Trophoblast cell (in vitro differentiated cells and primary cell): Measurements from ENCODE around the gene LGALS9.

Experiments used
- DNase-seq, 2 donors: peaks; one replicate each; pipeline ENCODE4 v3.0.0-alpha.2; 2016
- H2AFZ ChIP-seq: 2 replicates; pipeline ENCODE4 v1.6.1; 2013; ENCODE audit warnings: low read length, moderate library complexity, mild to moderate bottlenecking; ENCODE audit not compliant: insufficient read depth, poor library complexity
- H2AK5ac ChIP-seq: 2 replicates; pipeline ENCODE4 v1.6.1; 2013; ENCODE audit warnings: mild to moderate bottlenecking, low read length
- H2BK120ac ChIP-seq: 2 replicates; pipeline ENCODE4 v1.6.1; 2013; ENCODE audit warnings: low read length, mild to moderate bottlenecking, moderate library complexity; ENCODE audit not compliant: insufficient read depth, poor library complexity
- H2BK12ac ChIP-seq: 2 replicates; pipeline ENCODE4 v1.6.1; 2013; ENCODE audit warnings: mild to moderate bottlenecking, low read length, moderate library complexity
- H2BK5ac ChIP-seq: 2 replicates; pipeline ENCODE4 v1.6.1; 2013; ENCODE audit warnings: low read length, low read depth, moderate library complexity, mild to moderate bottlenecking; ENCODE audit not compliant: poor library complexity
- H3K14ac ChIP-seq: 2 replicates; pipeline ENCODE4 v1.6.1; 2013; ENCODE audit warnings: mild to moderate bottlenecking, low read length
- H3K18ac ChIP-seq: 2 replicates; pipeline ENCODE4 v1.6.1; 2013; ENCODE audit warnings: mild to moderate bottlenecking, low read length
- H3K23ac ChIP-seq: 2 replicates; pipeline ENCODE4 v1.6.1; 2013; ENCODE audit warnings: low read length
- H3K27ac ChIP-seq: 2 replicates; pipeline ENCODE4 v1.5.1; 2013; ENCODE audit warnings: low read depth, mild to moderate bottlenecking, inconsistent platforms, low read length, moderate library complexity
- H3K27me3 ChIP-seq: 2 replicates; pipeline ENCODE4 v1.6.1; 2013; ENCODE audit warnings: inconsistent platforms, mild to moderate bottlenecking, low read length, moderate library complexity; ENCODE audit not compliant: insufficient read depth
- H3K36me3 ChIP-seq, 2 experiments: 1 replicate in 1 of 2; 2 replicates in 1 of 2; pipeline ENCODE4 v1.6.1; 2013; ENCODE audit warnings: low read length in 2 of 2, mild to moderate bottlenecking in 2 of 2, moderate library complexity in 1 of 2; ENCODE audit not compliant: insufficient read depth in 2 of 2, control insufficient read depth in 1 of 2
- H3K4ac ChIP-seq: 2 replicates; pipeline ENCODE4 v1.6.1; 2013; ENCODE audit warnings: low read depth, mild to moderate bottlenecking, low read length, moderate library complexity
- H3K4me1 ChIP-seq, 2 experiments: 1 replicate in 1 of 2; 2 replicates in 1 of 2; pipeline ENCODE4 v1.6.1; 2013; ENCODE audit warnings: low read length in 2 of 2, mild to moderate bottlenecking in 2 of 2, moderate library complexity in 1 of 2; ENCODE audit not compliant: insufficient read depth in 2 of 2, control insufficient read depth in 1 of 2
- H3K4me2 ChIP-seq: 2 replicates; pipeline ENCODE4 v1.6.1; 2013; ENCODE audit warnings: inconsistent platforms, mild to moderate bottlenecking, low read length, moderate library complexity
- H3K4me3 ChIP-seq: 2 replicates; pipeline ENCODE4 v1.5.1; 2013; ENCODE audit warnings: mild to moderate bottlenecking, low read depth, low read length, inconsistent platforms
- H3K79me1 ChIP-seq: one replicate; pipeline ENCODE4 v1.6.1; 2013; ENCODE audit warnings: low read length
- H3K79me2 ChIP-seq: 2 replicates; pipeline ENCODE4 v1.6.1; 2013; ENCODE audit warnings: low read length, mild to moderate bottlenecking; ENCODE audit not compliant: control insufficient read depth, insufficient read depth, poor library complexity
- H3K9ac ChIP-seq: 2 replicates; pipeline ENCODE4 v1.6.1; 2013; ENCODE audit warnings: mild to moderate bottlenecking, low read length
- H3K9me3 ChIP-seq: 2 replicates; pipeline ENCODE4 v1.6.1; 2013; ENCODE audit warnings: low read depth, mild to moderate bottlenecking, control low read depth, inconsistent platforms, low read length; ENCODE audit not compliant: insufficient read depth
- H4K12ac ChIP-seq: 2 replicates; pipeline ENCODE4 v1.6.1; 2013; ENCODE audit warnings: low read depth, mild to moderate bottlenecking, low read length, moderate library complexity
- H4K8ac ChIP-seq: 2 replicates; pipeline ENCODE4 v1.6.1; 2013; ENCODE audit warnings: low read depth, mild to moderate bottlenecking, low read length, moderate library complexity
- H4K91ac ChIP-seq: one replicate; pipeline ENCODE4 v1.6.1; 2013; ENCODE audit warnings: low read depth, mild to moderate bottlenecking, low read length, moderate library complexity
- WGBS: extraction: QIAGEN DNeasy Blood & Tissue Kit; methylation state at CpG from one replicate; pipeline ENCODE4 v1.1.7; 2013; ENCODE audit warnings: missing lambda C conversion rate; ENCODE audit not compliant: insufficient read length, insufficient coverage; ENCODE audit errors: extremely low coverage; 5-methylcytosine and 5-hydroxymethylcytosine counted together

LGALS9 gene

GRCh38 chr17:27596566-27597187 lies 34.3 kb upstream of the LGALS9 start:
- WGBS, result no CpG with 5 or more reads among the region's 9 CpGs
- Histone ChIP-seq H3K79me2 (no peaks in the 10 kb centered on the region), H3K4ac (no peak overlapping the region), H2BK5ac (no peak overlapping the region), H3K4me3 (no peak overlapping the region), H3K27me3 (no peaks in the 10 kb centered on the region), H2BK120ac (no peak overlapping the region), H3K14ac (no peak overlapping the region), H3K79me1 (no peaks in the 10 kb centered on the region), H3K23ac (no peak overlapping the region), H3K36me3 (peaks cover 39% of the 10 kb centered on the region in 2 experiments), H3K9ac (no peak overlapping the region), H3K27ac (no peak overlapping the region), H3K4me1 (no peaks in the 10 kb centered on the region), H3K9me3 (no peaks in the 10 kb centered on the region), H2BK12ac (no peak overlapping the region), H3K4me2 (no peak overlapping the region), H4K91ac (no peak overlapping the region), H3K18ac (no peak overlapping the region), H2AFZ (no peak overlapping the region), H4K12ac (no peak overlapping the region), H2AK5ac (no peak overlapping the region), H4K8ac (no peak overlapping the region)
- DNase-seq, result no peak

GRCh38 chr17:27597188-27597580 lies 33.8 kb upstream of the LGALS9 start:
- no peaks in the 10 kb centered on the region for H3K4me1 ChIP-seq
- H4K8ac ChIP-seq, result no peak overlapping the region
- H2BK12ac ChIP-seq, result no peak overlapping the region
- no peak overlapping the region for H3K4me2 ChIP-seq
- no peaks in the 10 kb centered on the region for H3K79me2 ChIP-seq
- no peak overlapping the region for H2AK5ac ChIP-seq
- no peak overlapping the region for H2BK5ac ChIP-seq
- no peak overlapping the region for H2BK120ac ChIP-seq
- no peak for DNase-seq
- no peaks in the 10 kb centered on the region for H3K79me1 ChIP-seq
- H3K9me3 ChIP-seq, result no peaks in the 10 kb centered on the region
- H3K9ac ChIP-seq, result no peak overlapping the region
- no peak overlapping the region for H2AFZ ChIP-seq
- no CpG with 5 or more reads among the region's 10 CpGs for WGBS
- H3K36me3 ChIP-seq, result peaks cover 39% of the 10 kb centered on the region in 2 experiments
- no peak overlapping the region for H4K12ac ChIP-seq
- no peak overlapping the region for H3K23ac ChIP-seq
- no peak overlapping the region for H4K91ac ChIP-seq
- H3K27me3 ChIP-seq, result no peaks in the 10 kb centered on the region
- no peak overlapping the region for H3K4ac ChIP-seq
- H3K27ac ChIP-seq, result no peak overlapping the region
- H3K14ac ChIP-seq, result no peak overlapping the region
- H3K4me3 ChIP-seq, result no peak overlapping the region
- H3K18ac ChIP-seq, result no peak overlapping the region

GRCh38 chr17:27597783-27598320 lies 33.1 kb upstream of the LGALS9 start:
- H2BK12ac ChIP-seq, result no peak overlapping the region
- no peaks in the 10 kb centered on the region for H3K4me1 ChIP-seq
- DNase-seq, result no peak
- H3K9me3 ChIP-seq, result no peaks in the 10 kb centered on the region
- H3K79me1 ChIP-seq, result no peaks in the 10 kb centered on the region
- no peaks in the 10 kb centered on the region for H3K27me3 ChIP-seq
- H4K8ac ChIP-seq, result no peak overlapping the region
- no peak overlapping the region for H2BK120ac ChIP-seq
- H2AK5ac ChIP-seq, result no peak overlapping the region
- H2AFZ ChIP-seq, result no peak overlapping the region
- no peaks in the 10 kb centered on the region for H3K79me2 ChIP-seq
- H3K27ac ChIP-seq, result no peak overlapping the region
- no peak overlapping the region for H3K4me2 ChIP-seq
- no peak overlapping the region for H4K12ac ChIP-seq
- no peak overlapping the region for H3K18ac ChIP-seq
- H3K23ac ChIP-seq, result no peak overlapping the region
- H2BK5ac ChIP-seq, result no peak overlapping the region
- H3K36me3 ChIP-seq, result peaks cover 34% of the 10 kb centered on the region in 2 experiments
- no peak overlapping the region for H3K4ac ChIP-seq
- H3K14ac ChIP-seq, result no peak overlapping the region
- H3K9ac ChIP-seq, result no peak overlapping the region
- no CpG with 5 or more reads among the region's 5 CpGs for WGBS
- H4K91ac ChIP-seq, result no peak overlapping the region
- no peak overlapping the region for H3K4me3 ChIP-seq

- Histone ChIP-seq H3K18ac (no peak overlapping the region), H2BK120ac (no peak overlapping the region), H4K91ac (no peak overlapping the region), H3K4me1 (no peaks in the 10 kb centered on the region), H2BK12ac (peak overlapping the region; percentile 6), H3K9ac (no peak overlapping the region), H2AFZ (no peak overlapping the region), H3K36me3 (peaks cover 28 to 29% of the 10 kb centered on the region in 2 experiments), H2AK5ac (peak overlapping the region; percentile 4), H3K4ac (no peak overlapping the region), H4K12ac (no peak overlapping the region), H3K23ac (no peak overlapping the region), H3K27me3 (no peaks in the 10 kb centered on the region), H3K27ac (no peak overlapping the region), H3K14ac (no peak overlapping the region), H3K4me3 (no peak overlapping the region), H2BK5ac (no peak overlapping the region), H3K79me2 (no peaks in the 10 kb centered on the region), H4K8ac (no peak overlapping the region), H3K4me2 (no peak overlapping the region), H3K9me3 (no peaks in the 10 kb centered on the region), H3K79me1 (no peaks in the 10 kb centered on the region)
- WGBS, result no CpG with 5 or more reads among the region's 17 CpGs
- DNase-seq, result no peak
Observed at GRCh38 chr17:27598337-27599050, 32.5 kb upstream of the LGALS9 start.
